RWPE1 (cell line): Measurements from ENCODE around the gene NCAM1.

ENCODE experiments used
- CTCF ChIA-PET: fragments of 350-600 bp; sonication (Branson Sonifier 250); formaldehyde crosslinking; extraction: SDS; loops from one replicate; lab custom pipeline; 2021; lab: Yijun Ruan, JAX
- POLR2A ChIA-PET: fragments of 400-600 bp; formaldehyde crosslinking; extraction: SDS; loops from one replicate; lab custom pipeline; 2020; ENCODE audit warnings: antibody characterized with exemption; ENCODE audit not compliant: low non-redundant PET; lab: Yijun Ruan, JAX
- DNase-seq: peaks from one replicate; pipeline ENCODE4 v3.0.0; 2012; ENCODE audit warnings: low spot score
- H3K27ac ChIP-seq: fragments of 450-650 bp; 2 replicates; pipeline ENCODE4 v1.5.1; 2017
- CTCF ChIP-seq: fragments of 450-650 bp; conservative IDR thresholded peaks from 2 replicates; pipeline ENCODE4 v1.5.1; 2017; ENCODE audit warnings: low read depth, mild to moderate bottlenecking

NCAM1 gene

GRCh38 chr11:113189909-113190667 is 228.9 kb downstream of the NCAM1 start:
- no peak for TF ChIP-seq CTCF
- ChIA-PET CTCF (no interaction called here), POLR2A (no interaction called here)
- DNase-seq: peak; percentile 88
- H3K27ac ChIP-seq: peak overlapping the region; percentile 74

DNA sequence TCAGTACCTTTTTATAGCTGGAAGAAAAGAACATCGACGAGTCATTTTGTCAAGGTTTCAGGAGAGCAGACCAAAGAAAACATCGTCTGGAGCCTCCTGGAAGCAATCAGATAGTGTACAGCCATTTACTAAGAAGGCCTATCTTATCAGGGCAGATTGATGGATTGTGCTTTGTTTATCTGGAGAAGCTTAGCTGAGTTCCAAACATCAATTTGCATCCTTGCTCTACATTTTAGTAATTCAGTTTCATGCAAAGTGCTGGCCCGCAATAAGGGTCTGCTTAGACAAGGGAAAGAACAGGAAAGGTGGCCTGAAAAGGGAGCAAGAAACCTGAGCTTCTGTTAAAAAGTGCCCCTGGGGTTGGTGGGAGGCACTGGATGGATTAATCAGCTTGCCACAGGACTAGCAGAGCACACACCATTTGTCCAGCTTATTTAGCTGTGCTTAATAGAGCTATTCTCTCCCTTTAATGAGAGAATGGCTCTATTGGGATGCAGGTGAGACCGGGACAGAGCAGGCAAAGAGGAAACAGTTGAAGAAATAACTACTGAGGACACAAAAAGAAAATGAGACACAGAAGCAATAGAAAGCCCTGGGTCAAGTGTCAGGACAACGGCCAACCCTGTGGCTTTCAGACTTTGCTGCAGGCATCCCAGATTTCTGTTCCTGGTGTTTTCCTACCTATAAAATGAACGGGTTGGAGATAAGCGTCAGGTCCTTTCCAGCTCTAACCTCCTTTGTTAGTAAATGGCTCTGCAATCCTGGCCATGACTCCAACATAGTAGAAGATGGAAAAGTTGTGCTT is 231.1 kb downstream of the NCAM1 start:
- ChIA-PET CTCF (no interaction called here), POLR2A (no interaction called here)
- no peak overlapping the region for H3K27ac ChIP-seq
- DNase-seq: no peak
- no peak for TF ChIP-seq CTCF

- DNase-seq: no peak
- no peak for TF ChIP-seq CTCF
- ChIA-PET CTCF (no interaction called here), POLR2A (no interaction called here)
- H3K27ac ChIP-seq: no peak overlapping the region
Measured at GRCh38 chr11:113193016-113193415, 231.8 kb downstream of the NCAM1 start.

DNA sequence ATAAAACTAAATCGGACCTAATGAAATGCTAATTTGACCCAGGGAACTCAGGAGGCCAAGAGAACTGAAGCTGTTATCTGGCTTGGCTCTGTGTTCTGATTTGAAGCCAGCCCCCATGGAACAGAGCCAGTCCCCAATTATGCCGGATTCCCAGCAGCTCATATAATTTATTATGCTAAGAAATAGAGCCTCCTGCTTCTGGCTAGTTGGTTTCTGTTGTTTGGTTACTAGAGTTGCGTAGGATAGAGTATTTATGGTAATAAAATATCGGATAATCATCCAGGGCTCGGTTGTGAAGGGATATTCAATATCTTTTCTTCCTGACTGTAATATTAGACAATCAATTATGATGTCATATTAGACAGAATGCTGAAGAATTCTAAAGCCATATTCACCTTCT is 232.7 kb downstream of the NCAM1 start:
- no peak for DNase-seq
- CTCF ChIA-PET: no interaction called here
- POLR2A ChIA-PET: no interaction called here
- no peak for TF ChIP-seq CTCF
- H3K27ac ChIP-seq: no peak overlapping the region

DNA sequence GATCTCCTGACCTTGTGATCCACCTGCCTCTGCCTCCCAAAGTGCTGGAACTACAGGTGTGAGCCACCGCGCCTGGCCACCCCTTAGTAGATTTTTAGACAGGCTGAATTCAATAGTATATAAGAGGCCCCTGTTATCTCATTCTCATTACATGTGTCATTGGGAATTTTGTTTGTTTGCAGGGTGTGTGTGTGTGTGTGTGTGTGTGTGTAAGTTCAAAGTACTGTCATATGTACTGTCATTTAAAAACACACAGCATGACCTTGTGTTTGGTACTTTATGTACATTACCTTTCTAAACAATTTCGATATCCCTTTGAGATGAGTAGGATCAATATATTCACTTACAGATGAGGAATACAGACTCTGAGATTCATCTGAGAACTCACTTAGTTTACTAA is 234.5 kb downstream of the NCAM1 start:
- no peak overlapping the region for H3K27ac ChIP-seq
- no peak for DNase-seq
- no peak for TF ChIP-seq CTCF
- POLR2A ChIA-PET: no interaction called here
- CTCF ChIA-PET: no interaction called here

DNA sequence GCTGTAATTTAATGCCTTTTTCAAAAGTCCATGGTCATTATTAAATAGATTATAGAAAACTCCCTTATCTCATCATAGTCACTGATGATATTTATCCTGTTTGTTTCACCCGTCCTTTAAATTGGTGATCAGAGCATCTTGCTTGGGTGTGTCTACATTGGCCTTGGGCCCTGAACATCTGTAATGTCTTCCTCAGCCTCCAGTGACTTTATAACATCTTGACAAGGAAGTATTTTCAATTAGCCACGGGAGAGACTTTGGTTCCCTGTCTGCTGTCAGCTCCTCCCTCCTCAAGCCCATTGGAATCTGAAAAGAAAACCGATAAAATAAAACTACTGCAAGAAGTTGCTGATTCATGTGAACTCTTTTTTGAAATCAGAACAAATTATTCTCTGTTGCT is 236.2 kb downstream of the NCAM1 start:
- TF ChIP-seq CTCF: no peak
- CTCF ChIA-PET: no interaction called here

More for the DNA sequence above, 236.2 kb downstream of the NCAM1 start:
- POLR2A ChIA-PET: no interaction called here
- no peak overlapping the region for H3K27ac ChIP-seq
- no peak for DNase-seq
